G401 (cell line): Measurements from ENCODE around the gene CD82. TPM values are rescaled to one million over a fixed set of nuclear protein-coding genes. Genes with fewer than 3 reads are reported as not detected.
A peak's percentile ranks its signal among the peaks of the same experiment; 100 is the strongest.

Source experiments
- DNase-seq: peaks from one replicate; pipeline ENCODE4 v3.0.0-alpha.2; 2015; ENCODE audit warnings: low spot score
- in situ Hi-C: cut with HindIII; loops from 2 replicates; pipeline ENCODE4 v1.10.0; 2016; ENCODE audit warnings: low sequenced_read_pairs, mixed read lengths
- total RNA-seq: library from RNA; depleted of rRNA; stranded (reverse); fragments of >200 nt; shearing (Covaris generic); gene quantifications from 2 replicates; pipeline ENCODE4 v1.2.3, GENCODE V29; 2014

Gene CD82
- total RNA-seq, 1 experiment from 2014 or later: 16.1 TPM

- DNase-seq: no peak
- in situ Hi-C loops: loop anchor here (10.0 kb wide), 1 partner anchor 271 kb away; no protein-coding TSS in a partner anchor
These were observed 57.9 kb downstream of the CD82 start for GRCh38 chr11:44623341-44623730.

DNA sequence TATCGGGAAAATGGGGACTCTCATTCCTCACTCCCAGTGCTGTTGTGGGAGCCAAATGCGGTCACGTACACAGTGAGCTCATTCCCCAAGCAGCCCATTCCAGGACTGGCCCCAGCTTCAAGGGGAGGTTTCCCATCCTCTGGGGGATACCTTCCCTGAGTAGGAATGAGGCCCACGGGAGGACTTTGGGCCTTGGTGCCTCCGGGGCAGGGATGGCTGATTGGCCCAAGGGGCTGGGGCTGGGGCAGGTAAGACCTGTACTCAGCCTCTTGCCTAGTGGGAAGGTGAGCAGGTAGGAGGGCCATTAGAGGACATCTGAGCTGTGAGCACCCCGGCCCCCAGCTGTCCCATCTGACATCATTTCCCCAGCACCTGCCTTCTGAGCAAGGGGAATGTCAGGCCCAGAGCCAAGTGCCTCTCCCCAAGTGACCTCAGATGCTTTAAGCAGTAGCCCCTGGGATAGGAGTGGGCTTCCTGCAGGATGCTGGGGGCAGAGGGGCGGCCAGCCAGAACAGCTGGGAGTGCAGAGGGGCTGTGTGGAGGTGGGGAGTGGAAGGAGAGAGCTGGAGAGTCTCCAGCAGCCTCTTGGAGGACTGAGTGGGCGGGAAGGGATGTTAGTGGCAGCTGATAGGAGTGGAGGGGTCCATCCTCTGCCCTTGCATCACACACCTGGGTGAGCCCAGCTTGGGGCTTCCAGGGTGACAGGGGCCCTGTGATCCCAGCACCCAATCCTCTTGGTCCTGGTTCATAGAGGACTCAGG, 58.4 kb downstream of the CD82 start:
- no peak for DNase-seq
- in situ Hi-C loops: loop anchor here (10.0 kb wide), 1 partner anchor 271 kb away; no protein-coding TSS in a partner anchor

DNA sequence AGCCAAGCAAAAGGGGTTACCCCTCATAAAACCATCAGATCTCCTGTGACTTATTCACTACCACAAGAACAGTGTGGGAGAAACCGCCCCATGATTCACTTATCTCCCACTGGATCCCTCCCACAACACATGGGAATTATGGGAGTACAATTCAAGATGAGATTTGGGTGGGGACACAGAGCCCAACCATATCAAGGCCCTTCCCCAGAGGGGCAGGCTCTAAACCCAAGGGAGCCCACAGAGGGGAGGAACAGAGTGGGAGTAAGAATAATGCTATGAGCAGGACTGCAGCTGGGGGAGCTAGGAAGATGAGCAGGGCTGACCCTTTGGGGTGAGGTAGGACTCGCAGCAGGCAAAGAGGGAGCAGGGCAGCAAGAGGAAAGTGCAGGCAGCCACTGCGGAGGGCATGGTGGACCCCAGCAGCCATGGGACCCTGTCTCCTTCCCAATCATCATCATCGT, 59.3 kb downstream of the CD82 start:
- no peak for DNase-seq
- in situ Hi-C loops: loop anchor here (10.0 kb wide), 1 partner anchor 270 kb away; no protein-coding TSS in a partner anchor

GRCh38 chr11:44625759-44626523, 60.5 kb downstream of the CD82 start:
- in situ Hi-C loops: loop anchor here (10.0 kb wide), 1 partner anchor 269 kb away; no protein-coding TSS in a partner anchor

DNA sequence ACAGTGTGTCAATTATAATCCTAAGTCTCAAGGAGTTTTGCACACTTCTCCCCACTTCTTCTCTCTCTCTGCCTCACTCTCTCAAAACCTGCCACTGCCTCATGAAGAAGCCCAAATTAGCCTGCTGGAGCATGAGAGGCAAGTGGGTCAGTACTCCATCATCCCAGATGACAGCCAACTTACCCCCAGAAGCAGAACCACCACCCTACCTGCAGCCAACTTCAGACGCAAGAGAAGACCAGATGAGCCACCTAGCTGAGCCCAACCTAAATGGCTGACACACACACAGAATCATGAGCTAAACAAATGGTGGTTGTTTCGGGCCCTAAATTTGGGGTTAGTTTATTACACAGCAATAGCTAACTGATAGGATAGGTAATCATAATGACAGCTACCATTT, 61.2 kb downstream of the CD82 start:
- in situ Hi-C loops: loop anchor here (10.0 kb wide), 1 partner anchor 268 kb away; no protein-coding TSS in a partner anchor
- DNase-seq: no peak

More at GRCh38 chr11:44625759-44626523, 60.5 kb downstream of the CD82 start:
- no peak for DNase-seq

- no peak for DNase-seq
- in situ Hi-C loops: loop anchor here (10.0 kb wide), 1 partner anchor 268 kb away; no protein-coding TSS in a partner anchor
These were observed 61.8 kb downstream of the CD82 start for GRCh38 chr11:44627165-44627789.

DNA sequence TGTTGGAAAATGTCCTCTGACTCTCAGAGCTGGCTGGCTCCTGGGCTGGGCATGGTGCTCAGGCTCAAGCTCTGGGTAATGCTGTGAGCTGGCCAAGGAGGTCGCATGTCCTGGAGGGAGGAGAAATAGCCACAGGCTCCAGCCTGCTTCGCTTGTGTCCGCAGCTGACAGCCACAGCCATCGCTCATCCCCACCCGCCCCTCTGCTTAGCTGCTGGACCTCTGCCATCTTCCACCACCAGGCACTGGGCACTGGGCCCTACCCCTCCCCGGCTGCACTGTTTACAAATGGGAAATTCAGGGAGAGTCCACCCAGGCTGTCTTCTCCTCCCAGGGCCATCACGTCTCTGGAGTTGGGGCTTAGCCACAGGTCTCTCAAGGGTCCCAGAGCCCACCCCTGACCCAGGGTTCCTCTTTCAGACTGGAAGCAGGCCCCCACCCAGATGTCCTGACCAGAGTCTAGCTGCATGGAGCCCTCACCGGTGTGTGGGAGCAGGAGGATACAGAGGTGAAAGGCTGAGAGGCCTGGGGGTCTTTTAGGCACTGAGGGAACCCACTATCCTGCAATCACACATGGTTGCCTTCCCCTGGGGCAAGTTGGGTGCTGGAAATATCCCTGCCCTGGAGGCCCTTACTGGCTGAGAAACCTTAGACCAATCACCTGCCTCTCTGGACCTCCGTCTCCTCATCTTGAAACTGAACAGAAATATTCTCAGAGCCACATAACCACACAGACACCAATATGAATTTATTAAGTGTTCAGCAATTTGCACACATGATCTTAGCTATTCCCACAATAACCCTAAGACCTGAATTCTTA, 62.7 kb downstream of the CD82 start:
- peak; percentile 99 for DNase-seq
- in situ Hi-C loops: loop anchor here (10.0 kb wide), 1 partner anchor 267 kb away; no protein-coding TSS in a partner anchor

GRCh38 chr11:44628730-44629700, 63.6 kb downstream of the CD82 start:
- DNase-seq: peak; percentile 25
- in situ Hi-C loops: loop anchor here (10.0 kb wide), 1 partner anchor 266 kb away; no protein-coding TSS in a partner anchor

- no peak for DNase-seq
- in situ Hi-C loops: loop anchor here (10.0 kb wide), 1 partner anchor 265 kb away; no protein-coding TSS in a partner anchor
These were observed 64.4 kb downstream of the CD82 start for GRCh38 chr11:44629732-44630345.

DNA sequence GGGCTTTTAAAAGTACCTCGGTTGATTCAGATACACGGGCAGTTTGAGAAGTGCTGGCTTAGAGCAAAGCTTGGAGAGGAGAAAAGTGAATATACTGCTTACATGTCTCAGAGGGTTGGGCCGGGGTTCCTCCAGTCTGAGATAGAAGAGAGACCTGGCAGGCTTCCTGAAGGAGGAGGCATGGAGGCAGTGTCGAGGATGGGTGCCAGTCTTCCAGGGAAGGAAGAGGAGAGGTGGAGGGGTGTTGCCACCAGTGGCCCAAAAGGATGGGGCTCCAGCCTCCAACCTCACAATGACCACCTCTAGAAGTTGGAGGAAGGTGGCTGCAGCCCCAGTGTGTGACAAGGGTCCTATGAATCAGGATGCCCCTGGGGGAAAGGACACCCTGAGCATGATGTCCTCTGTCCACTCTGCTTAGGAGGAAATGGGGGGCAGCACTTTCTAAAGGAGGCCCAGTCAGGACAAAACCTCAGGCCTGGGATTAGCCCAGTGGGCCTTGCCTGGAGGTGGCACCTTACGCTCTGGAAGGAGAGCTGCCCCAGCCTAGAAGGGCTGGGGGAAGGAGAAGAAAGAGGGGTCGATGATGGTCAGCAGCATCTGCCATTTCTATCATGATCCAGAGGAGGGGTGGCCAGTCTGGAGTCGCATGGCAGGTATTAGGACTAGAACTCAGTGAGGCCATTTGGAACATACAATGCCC, 65.2 kb downstream of the CD82 start:
- DNase-seq: no peak
- in situ Hi-C loops: no loop called here

- no peak for DNase-seq
- in situ Hi-C loops: no loop called here
These were observed 66.4 kb downstream of the CD82 start for GRCh38 chr11:44631831-44632230.

DNA sequence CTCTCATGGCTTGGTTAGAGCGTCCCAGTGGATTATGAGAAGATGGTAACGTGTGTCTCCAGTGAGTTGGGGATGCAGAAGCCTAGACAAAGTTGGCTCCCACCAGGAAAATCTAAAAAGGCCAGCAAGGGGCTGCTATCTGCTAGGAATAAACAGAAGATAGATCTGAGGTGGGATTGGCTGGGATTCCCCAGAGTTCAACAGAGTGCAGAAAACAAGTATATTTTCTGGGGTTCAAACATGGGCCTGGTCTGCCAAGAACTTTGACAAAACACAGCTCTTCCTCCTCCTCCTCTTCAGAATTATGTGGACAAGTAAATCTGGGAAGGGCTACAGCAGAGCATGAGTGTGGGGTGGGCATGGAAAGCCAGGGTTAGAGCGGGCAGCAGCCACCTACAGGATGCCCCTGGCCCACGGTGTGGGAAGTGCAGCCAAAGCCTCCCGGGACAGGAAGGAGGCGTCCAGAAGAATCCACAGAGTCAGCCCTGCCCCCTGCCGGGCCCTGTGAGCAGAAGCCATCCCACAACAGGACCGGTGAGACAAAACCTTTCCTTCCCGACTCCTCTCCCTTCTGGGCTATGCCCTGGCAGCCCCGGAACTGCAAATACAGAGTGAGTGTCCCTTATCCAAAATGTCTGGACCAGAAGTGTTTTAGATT, 67.1 kb downstream of the CD82 start:
- peak; percentile 15 for DNase-seq
- in situ Hi-C loops: no loop called here

GRCh38 chr11:44633641-44634040, 68.2 kb downstream of the CD82 start:
- in situ Hi-C loops: no loop called here
- DNase-seq: peak; percentile 15

DNA sequence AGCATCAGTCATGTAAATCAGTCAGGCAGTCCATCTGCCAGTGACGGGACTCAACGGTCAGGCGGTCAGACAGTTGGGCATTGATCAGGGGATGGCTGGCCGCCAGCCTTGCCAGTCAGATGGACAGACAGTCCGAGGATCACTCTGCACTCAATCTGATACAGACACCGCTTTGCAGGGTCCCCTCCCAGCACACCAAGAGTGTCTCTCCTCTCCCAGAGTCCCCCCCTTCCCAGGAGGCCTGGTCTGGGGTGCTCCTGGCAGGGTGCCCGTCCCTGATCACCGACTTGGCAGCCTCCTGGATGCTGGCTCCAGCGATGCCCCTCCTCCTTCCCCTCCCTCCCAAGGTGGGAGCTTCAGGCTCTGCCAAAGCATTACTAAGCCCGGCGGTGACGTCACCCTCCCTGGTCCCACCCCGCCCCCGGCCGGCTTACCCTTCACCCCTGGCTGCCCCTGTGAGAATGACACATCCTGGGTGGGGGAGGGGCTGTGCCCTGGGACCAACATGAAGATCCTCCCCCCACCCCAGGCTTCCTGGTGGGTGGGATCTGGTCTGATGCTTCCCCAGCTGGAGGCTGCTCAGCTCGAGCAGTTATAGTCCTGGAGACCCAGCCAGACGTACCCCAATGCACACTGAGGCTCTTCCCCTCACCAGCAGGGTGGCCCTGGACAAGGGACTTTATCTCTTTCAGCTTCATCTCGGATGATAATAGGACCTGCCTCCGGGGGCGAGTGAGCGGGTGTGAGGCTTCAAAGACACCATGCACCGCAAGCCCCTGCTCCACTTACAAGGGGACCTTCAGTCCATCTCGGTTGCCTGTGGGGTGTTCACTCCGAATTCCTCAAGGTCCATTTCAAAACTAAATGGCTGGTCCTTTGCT, 69.2 kb downstream of the CD82 start:
- in situ Hi-C loops: no loop called here
- no peak for DNase-seq

DNA sequence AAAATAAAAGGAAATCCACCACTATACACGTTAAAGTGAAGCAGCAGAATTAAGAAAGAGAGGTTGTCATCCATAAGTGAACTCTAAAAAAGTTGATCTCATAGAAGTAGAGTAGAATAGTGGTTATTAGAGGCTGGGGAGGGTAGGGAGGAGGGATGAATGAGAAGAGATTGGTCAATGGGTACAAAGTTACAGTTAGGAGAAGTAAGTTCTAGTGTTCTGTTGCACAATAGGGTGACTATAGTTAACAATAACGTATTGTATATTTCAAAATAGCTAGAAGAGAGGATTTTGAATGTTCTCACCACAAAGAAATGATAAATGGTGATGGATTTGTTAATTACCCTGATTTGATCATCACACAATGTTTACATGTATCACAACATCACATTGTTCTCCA, 72.0 kb downstream of the CD82 start:
- in situ Hi-C loops: no loop called here

More for the DNA sequence above, 72.0 kb downstream of the CD82 start:
- no peak for DNase-seq
